H1 (cell line): ENCODE measurements around the gene FAR2. TPM values are rescaled to one million over a fixed set of nuclear protein-coding genes. Genes with fewer than 3 reads are reported as not detected.

ENCODE experiments used
- CBX5 ChIP-seq: fragments of 300-800, 300-1000 bp; sonication (generic); IDR thresholded peaks from 2 replicates; pipeline ENCODE4 v1.7.1; 2016; ENCODE audit warnings: antibody characterized with exemption, low read length, low read depth
- MAFK ChIP-seq: IDR thresholded peaks from 2 replicates; pipeline ENCODE4 v1.6.1; 2012; ENCODE audit warnings: low read depth, mild to moderate bottlenecking, improper control_type of control experiment, low read length
- MAX ChIP-seq: IDR thresholded peaks from 2 replicates; pipeline ENCODE4 v1.6.1; 2012; ENCODE audit warnings: inconsistent platforms
- POLR2AphosphoS5 ChIP-seq: IDR thresholded peaks from 2 replicates; pipeline ENCODE4 v1.6.1; 2011; ENCODE audit warnings: low read depth, low read length
- POU5F1 ChIP-seq: IDR thresholded peaks from 2 replicates; pipeline ENCODE4 v1.6.1; 2011; ENCODE audit warnings: low read depth, mild to moderate bottlenecking, low read length, moderate library complexity
- RNF2 ChIP-seq: fragments of 200-900, 300-1000 bp; sonication (generic); IDR thresholded peaks from 2 replicates; pipeline ENCODE4 v1.7.1; 2016; ENCODE audit warnings: borderline replicate concordance, low read depth, mild to moderate bottlenecking, antibody characterized with exemption, low read length; ENCODE audit not compliant: poor library complexity, severe bottlenecking; ENCODE audit errors: missing control alignments
- polyA plus RNA-seq, 7 experiments: library from polyadenylated mRNA; depleted of rRNA in 3 of 7; stranded (reverse) in 5 of 7; unstranded in 2 of 7; fragments of >200 nt in 5 of 7; fragments of 200-250 nt in 2 of 7; gene quantifications; 1 replicate in 5 of 7; 2 replicates in 1 of 7; 4 replicates in 1 of 7; pipeline versions ENCODE4 v1.2.1 to v1.2.3, GENCODE V29; 2011 to 2013; ENCODE audit warnings: missing spikeins in 2 of 7, mixed read lengths in 2 of 7
- total RNA-seq: library from RNA; stranded (reverse); fragmentation: NEBNext Ultra II Directional; extraction: Animal tissue kit (Norgen Biotek cat#: 25700); gene quantifications from 2 replicates; pipeline ENCODE4 v1.2.1, GENCODE V29; 2021
- TF ChIP-seq, protein P1 (sequence below): IDR thresholded peaks from 2 replicates; pipeline ENCODE4 v1.6.1; 2012; ENCODE audit warnings: low read length, inconsistent platforms

FAR2 gene
- total and polyA plus RNA-seq, 2 of the 8 experiments (the other 6 are each of a cell fraction or from before 2014, with no cell fraction given), result 24.0 to 24.1 TPM

DNA sequence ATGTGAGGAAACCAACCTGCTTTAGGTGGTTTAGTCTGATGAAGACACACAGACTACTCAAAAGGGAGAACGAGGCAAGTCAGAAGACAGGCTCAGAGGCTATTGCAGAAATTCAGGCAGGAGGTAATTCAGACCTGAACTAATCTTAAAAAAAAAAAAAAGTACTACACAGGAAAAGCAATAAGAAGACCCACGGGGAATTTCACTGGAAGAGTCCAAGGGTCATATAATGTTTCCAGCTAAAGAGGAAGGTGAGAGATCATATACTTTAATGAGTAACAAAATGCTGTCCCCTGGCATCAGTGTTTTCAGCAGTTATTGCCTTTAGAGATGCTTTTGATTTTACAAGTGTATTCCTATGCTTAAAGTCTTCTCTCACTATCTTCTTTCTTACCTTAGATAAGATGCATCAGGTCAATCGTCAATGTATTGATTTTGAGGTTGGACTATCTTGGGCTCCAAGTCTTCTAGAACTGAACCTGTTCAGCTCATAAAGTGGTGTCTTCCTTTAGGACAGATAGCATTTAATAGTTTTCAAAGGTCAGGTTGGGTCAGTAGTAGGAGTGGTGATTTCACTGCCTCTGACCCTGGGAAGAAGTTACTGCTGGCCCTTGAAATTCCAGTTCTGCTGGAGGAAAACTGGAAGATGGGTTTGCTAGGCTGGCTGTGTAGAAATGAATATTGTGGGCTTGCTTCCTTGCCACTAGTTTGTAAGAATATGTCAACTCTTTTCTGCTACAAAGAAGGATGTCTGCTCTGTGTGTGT is 60.0 kb downstream of the FAR2 start (continued):
- TF ChIP-seq, protein P1, sequence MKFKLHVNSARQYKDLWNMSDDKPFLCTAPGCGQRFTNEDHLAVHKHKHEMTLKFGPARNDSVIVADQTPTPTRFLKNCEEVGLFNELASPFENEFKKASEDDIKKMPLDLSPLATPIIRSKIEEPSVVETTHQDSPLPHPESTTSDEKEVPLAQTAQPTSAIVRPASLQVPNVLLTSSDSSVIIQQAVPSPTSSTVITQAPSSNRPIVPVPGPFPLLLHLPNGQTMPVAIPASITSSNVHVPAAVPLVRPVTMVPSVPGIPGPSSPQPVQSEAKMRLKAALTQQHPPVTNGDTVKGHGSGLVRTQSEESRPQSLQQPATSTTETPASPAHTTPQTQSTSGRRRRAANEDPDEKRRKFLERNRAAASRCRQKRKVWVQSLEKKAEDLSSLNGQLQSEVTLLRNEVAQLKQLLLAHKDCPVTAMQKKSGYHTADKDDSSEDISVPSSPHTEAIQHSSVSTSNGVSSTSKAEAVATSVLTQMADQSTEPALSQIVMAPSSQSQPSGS, result no peak
- no peak for TF ChIP-seq POLR2AphosphoS5
- no peak for TF ChIP-seq RNF2
- no peak for TF ChIP-seq CBX5
- no peak for TF ChIP-seq POU5F1
- TF ChIP-seq MAFK, result no peak
- no peak for TF ChIP-seq MAX
